Retina (tissue), 1 donor: Measurements from ENCODE around the gene PLRG1.

Experiments
- DNase-seq: peaks from one replicate; pipeline ENCODE4 v3.0.0-alpha.2; 2016

Gene PLRG1

DNA sequence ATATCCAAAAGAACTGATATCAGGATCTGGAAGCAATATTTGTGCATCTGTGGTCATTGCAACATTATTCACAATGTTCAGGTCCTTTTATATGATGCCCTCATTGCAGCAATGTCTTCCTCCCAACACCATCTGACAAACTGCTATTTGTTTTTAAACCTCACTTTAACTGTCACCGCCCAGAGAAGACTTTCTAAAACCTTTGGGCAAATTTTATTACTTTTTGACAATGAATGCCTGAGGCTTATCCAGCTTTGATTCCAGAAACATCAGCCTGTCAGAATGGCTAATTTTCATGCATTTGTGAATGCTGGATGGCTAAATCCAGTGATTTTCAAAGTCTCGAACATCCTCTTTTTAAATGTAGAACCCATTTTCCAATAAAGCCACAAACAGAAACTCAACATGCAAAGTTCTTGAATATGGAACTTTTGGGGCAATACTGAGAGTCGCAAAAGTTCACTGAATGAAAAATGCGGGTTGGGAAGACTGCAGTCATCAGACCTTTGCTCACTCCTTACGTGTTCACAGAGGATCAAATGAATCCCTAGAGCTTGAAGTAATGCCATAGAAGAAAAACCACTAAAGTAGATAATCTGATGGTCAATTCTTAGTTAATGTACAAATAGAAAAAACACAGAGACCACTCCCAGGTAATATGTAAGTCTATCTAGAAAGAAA, 23.1 kb upstream of the PLRG1 start:
- no peak for DNase-seq

- no peak for DNase-seq
Measured at GRCh38 chr4:154569584-154569983, 19.4 kb upstream of the PLRG1 start.

DNA sequence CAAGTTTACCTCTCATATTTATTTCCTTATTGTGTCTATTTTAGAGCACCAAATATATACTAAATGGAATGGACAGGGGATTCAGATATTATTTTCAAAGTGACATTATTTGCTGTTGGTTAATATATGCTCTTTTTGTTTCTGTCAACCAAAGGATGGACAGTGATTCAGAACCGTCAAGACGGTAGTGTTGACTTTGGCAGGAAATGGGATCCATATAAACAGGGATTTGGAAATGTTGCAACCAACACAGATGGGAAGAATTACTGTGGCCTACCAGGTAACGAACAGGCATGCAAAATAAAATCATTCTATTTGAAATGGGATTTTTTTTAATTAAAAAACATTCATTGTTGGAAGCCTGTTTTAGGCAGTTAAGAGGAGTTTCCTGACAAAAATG, 18.8 kb upstream of the PLRG1 start:
- no peak for DNase-seq

- no peak for DNase-seq
Measured at GRCh38 chr4:154566639-154567204, 16.5 kb upstream of the PLRG1 start.

GRCh38 chr4:154565704-154566103, 15.5 kb upstream of the PLRG1 start:
- DNase-seq, result no peak

DNA sequence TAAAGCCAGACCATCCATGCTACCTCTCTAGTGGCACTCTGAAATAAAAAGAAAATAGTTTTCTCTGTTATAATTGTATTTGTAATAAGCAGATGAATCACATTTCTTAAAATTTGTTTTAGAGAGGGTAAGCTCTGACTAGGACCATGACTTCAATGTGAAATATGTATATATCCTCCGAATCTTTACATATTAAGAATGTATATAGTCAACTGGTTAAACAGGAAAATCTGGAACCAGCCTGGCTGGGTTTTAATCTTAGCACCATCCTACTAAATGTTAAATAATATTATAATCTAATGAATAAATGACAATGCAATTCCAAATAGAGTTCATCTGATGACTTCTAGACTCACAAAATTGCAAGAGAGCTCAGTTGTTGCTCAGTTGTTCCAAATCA, 14.1 kb upstream of the PLRG1 start:
- no peak for DNase-seq

- DNase-seq, result no peak
Measured at GRCh38 chr4:154562697-154563254, 12.6 kb upstream of the PLRG1 start, which contains the start of gene FGB. FGB (plus strand) TSS chr4:154563011; CDS start chr4:154563019, 8 bp downstream.

GRCh38 chr4:154560824-154561231, 10.6 kb upstream of the PLRG1 start:
- DNase-seq, result no peak

- DNase-seq, result no peak
Measured at GRCh38 chr4:154560419-154560801, 10.2 kb upstream of the PLRG1 start.

DNA sequence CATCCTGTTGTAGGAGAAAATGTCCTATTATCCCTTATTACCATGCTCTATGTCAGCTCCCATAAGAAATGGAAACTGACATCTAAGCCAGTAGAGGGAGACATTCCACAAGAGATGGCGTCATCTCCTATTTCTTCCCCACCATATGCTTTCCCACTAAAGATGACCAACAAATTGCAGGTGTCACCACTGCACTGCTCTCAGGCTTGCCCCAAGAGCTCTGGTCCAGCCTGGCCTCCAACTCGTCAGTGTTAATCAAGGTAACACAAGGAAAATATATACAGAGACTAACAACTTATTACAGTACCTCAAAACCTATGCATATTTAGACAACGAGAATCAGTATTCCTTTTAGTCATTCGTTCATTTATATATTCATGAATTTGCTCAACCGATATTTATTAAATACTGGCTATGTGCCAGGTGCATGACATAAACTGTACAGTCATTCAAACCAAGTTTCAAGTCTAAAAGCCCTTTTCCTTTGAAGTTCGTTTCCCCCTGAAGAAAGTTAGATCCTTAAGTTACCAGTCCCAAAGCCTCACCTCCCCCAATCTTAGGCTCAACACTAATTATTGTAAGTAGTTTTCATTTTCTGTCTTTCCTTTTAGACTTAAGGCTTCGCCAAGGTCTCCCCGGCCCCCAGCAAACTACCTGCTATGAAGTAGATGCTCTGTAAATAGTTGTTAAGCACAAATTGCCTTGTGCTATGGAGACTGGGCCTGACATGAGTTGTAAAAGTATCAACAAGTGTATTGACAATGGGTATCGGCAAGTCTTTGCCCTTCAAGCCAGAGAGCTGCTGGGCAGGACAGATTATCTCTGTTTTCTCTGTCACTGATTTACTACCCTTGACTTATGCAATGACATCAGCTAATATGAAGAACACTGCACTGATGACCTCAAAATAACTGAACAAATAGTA, 9.6 kb upstream of the PLRG1 start:
- no peak for DNase-seq

GRCh38 chr4:154559141-154559493, 8.9 kb upstream of the PLRG1 start:
- DNase-seq, result no peak

DNA sequence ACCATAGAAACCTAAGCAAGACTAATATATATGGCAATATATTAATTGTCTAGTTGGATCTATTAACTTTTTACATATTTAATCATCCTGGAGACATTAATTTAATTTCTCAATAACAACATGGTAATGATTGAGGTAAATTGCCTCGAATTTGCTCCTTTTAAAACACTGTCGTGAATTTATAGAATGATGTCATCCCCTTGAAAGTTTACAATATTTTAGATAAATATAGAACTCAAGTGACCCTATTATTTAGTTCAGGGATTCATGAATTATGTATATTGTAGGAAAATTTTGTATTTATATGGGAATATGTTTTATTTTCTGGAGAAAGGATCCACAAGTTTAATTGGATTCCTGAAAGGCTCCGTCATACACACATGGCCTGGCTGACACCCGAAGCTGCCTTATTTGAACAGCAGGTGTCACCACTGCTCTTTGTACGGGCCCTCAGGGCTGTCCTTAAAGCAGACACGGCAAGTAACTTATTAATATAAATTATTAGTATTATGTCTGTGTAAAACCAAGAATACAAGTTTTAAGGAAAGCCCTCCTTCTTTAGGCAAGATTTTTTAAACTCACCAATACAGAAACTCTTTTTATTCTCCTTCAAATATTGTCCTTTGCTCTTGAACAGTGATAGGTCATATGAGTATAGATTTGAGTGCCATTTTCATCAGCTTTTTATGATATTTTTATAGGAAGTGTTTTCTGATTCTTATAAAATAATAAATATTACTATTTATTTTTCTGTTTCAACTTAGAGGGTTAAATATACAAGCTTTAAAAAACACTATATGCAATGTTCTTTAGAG, 1.9 kb upstream of the PLRG1 start:
- peak; percentile 62 for DNase-seq

DNA sequence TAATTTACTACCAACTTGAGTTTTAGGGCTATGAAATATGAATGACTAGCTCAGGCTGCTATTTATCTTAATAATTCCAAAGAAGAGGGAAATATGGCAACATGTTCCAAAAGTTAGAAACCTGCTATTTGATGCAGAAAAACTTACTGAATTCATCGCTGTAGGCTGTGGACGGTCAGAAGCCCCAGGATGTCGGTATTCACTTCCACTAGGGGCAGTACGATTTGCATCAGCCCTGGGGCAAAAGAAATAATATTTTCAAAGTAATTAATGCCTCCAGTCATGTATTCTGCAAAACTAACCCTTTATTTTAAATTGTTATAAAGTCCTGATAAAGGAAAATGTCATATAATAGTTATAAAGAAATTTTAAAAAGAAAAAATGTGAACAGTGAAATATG, 4.5 kb downstream of the PLRG1 start:
- DNase-seq, result no peak

GRCh38 chr4:154542271-154542879, 7.8 kb downstream of the PLRG1 start:
- DNase-seq, result no peak

DNA sequence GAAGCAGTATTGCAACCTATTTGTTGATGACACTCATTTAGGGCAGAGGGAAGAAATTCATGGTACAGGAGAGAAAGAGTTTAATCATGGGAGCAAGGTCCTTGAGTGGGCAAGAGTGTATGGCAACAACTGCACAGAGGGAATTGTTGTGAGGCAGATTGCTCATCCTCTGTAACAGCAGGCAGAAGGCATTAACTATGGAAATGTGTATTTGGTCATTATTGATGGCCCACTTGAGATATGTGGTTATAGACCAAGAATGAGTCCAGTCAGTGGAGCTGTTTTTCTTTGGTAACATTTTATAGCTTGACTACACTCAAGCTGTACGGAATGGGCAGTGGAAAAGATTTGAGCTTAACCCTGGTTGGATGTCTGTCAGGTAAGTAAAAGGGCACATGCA, 15.9 kb downstream of the PLRG1 start:
- no peak for DNase-seq

GRCh38 chr4:154529728-154530519, 20.3 kb downstream of the PLRG1 start:
- DNase-seq, result no peak

- no peak for DNase-seq
Measured at GRCh38 chr4:154528869-154529268, 21.3 kb downstream of the PLRG1 start.

- no peak for DNase-seq
Measured at GRCh38 chr4:154527308-154527707, 22.9 kb downstream of the PLRG1 start.

GRCh38 chr4:154526151-154526550, 24.0 kb downstream of the PLRG1 start:
- no peak for DNase-seq

DNA sequence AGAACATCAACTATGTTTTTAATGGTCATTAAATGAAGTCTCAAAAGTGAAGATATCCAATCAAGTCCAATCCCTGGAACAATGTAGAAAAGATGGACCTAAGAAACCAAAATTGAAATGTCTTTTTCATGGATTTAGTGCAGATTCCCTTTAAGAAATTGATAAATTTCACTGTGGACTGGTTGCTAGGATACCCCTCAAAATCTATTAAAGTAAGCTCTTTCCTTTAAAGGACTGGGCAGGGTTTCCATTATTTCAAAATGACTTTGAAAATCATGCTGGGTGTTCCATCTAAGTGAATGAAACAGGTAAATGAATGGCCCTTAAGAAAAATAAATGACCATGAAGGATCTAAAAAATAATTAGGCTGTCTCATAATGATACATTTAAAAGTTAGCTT, 28.6 kb downstream of the PLRG1 start:
- DNase-seq, result no peak

- DNase-seq, result no peak
Measured at GRCh38 chr4:154519214-154519613, 31.0 kb downstream of the PLRG1 start.
